Measurements from ENCODE around the gene HMX1.

HMX1 gene

DNA sequence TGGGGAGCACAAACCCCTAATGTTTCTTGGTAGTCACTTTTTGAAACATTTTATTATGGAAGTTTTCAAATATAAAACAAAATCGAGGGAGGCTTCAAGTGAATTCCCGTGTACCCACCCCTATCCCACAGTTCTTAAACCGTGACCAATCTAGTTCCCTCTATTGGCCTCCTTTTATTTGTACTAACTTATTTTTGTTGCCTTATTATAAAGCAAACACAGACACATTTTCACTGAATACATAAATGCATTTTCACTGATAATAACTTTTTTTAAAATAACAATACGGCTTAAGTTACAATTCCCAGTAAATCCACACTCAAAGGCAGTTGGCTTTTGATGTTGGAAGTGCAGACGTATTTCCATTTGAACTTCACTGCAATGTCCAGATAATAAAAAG, 9.3 kb downstream of the HMX1 start:
- Histone ChIP-seq H3K27me3 (replicated peaks) (peaks cover 97% of the 10 kb centered on the region), H3K27ac (no peak overlapping the region), H3K36me3 (replicated peaks) (no peaks in the 10 kb centered on the region), H3K4me3 (ENCODE audit: low read depth, low read length) (no peak overlapping the region)
- no peak for DNase-seq
- in situ Hi-C loops (cut with HindIII; ENCODE audit: low pct_ligation_motif_present, low sequenced_read_pairs) = no loop called here
- TF ChIP-seq, protein P1, sequence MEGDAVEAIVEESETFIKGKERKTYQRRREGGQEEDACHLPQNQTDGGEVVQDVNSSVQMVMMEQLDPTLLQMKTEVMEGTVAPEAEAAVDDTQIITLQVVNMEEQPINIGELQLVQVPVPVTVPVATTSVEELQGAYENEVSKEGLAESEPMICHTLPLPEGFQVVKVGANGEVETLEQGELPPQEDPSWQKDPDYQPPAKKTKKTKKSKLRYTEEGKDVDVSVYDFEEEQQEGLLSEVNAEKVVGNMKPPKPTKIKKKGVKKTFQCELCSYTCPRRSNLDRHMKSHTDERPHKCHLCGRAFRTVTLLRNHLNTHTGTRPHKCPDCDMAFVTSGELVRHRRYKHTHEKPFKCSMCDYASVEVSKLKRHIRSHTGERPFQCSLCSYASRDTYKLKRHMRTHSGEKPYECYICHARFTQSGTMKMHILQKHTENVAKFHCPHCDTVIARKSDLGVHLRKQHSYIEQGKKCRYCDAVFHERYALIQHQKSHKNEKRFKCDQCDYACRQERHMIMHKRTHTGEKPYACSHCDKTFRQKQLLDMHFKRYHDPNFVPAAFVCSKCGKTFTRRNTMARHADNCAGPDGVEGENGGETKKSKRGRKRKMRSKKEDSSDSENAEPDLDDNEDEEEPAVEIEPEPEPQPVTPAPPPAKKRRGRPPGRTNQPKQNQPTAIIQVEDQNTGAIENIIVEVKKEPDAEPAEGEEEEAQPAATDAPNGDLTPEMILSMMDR (IDR thresholded peaks at IDR 0.05; ENCODE audit: low read depth, low read length, missing control alignments) = no peak

- Histone ChIP-seq H3K27ac (no peak overlapping the region), H3K4me3 (ENCODE audit: low read depth, low read length) (no peak overlapping the region), H3K36me3 (replicated peaks) (no peaks in the 10 kb centered on the region), H3K27me3 (replicated peaks) (peaks cover 97% of the 10 kb centered on the region)
- in situ Hi-C loops (cut with HindIII; ENCODE audit: low pct_ligation_motif_present, low sequenced_read_pairs) = no loop called here
- DNase-seq = no peak
- TF ChIP-seq, protein P1 (IDR thresholded peaks at IDR 0.05; ENCODE audit: low read depth, low read length, missing control alignments) = no peak
Observed at GRCh38 chr4:8861576-8862295, 9.9 kb downstream of the HMX1 start.

- no peak overlapping the region for H3K27ac ChIP-seq
- TF ChIP-seq, protein P1 (IDR thresholded peaks at IDR 0.05; ENCODE audit: low read depth, low read length, missing control alignments) = no peak
- in situ Hi-C loops (cut with HindIII; ENCODE audit: low pct_ligation_motif_present, low sequenced_read_pairs) = no loop called here
- peaks cover 97% of the 10 kb centered on the region for H3K27me3 ChIP-seq (replicated peaks)
- DNase-seq = no peak
- H3K36me3 ChIP-seq (replicated peaks) = no peaks in the 10 kb centered on the region
- no peak overlapping the region for H3K4me3 ChIP-seq (ENCODE audit: low read depth, low read length)
Observed at GRCh38 chr4:8860892-8861575, 10.6 kb downstream of the HMX1 start.

DNA sequence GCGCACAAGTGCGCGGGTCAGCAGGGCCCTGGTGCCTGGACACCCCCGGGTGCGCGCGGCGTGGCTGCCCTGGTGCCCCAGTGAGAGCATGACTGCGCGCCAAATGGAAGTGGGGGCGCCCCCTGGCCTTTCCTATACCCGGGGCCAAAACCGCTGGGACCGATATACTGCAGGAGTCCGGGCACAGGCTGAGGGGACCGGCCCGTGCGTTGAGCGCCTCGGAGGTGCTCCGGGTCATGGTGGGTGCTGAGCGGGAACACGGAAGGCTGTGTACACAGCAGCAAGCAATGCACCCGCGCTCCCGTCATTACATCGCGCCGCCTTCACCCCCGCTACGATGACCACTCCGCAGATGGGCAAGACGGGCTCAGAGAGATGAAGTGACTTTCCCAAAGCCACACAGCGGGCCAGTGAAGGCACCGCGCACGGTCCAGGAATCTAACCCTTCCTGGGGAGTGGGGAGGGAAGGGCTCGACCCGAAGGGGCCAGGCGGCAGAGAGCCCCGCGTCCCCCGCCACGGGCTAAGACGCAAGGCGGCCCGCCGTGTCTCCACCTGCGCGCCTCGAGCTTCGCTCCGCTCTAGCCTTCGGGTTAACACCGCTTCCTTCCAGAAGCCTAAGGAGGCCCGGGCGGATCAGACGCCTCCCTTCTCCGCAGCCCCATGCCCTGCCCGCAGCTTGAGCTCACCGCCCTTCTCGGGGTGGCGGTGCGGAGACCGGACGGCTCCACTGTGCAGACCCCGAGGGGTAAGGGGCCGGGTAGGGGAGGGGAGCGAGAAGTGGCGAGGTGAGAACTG, 11.3 kb downstream of the HMX1 start:
- TF ChIP-seq, protein P1 (IDR thresholded peaks at IDR 0.05; ENCODE audit: low read depth, low read length, missing control alignments) = no peak
- in situ Hi-C loops (cut with HindIII; ENCODE audit: low pct_ligation_motif_present, low sequenced_read_pairs) = no loop called here
- no peak overlapping the region for H3K27ac ChIP-seq
- peaks cover 98% of the 10 kb centered on the region for H3K27me3 ChIP-seq (replicated peaks)
- no peak overlapping the region for H3K4me3 ChIP-seq (ENCODE audit: low read depth, low read length)
- DNase-seq = no peak
- H3K36me3 ChIP-seq (replicated peaks) = no peaks in the 10 kb centered on the region

DNA sequence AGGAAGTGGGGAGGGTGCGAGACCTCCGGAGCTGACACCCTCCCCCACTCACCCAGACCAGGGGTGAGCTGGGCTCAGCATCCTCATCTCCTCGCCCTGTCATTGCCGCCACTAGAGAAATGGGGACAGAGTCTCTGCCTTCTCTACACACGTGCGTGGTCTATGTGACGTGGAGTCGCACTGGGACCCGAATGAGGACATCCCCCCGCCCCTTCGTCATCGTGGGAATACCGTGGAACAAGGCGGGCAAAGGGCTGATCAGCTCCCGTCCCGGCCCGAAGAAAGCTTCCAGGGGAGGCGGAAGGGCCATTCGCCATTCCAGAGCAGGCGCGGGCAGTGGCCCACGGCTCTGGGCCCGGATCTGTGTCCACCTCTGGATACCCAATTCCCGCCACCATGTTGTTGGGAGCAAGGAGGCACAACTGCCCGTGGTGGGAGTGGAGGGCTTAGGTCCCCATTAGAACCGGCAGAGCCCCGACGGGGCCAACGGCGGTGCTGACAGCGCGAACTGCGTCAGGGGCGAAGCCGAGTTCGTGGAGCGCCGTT, 12.0 kb downstream of the HMX1 start:
- Histone ChIP-seq H3K27me3 (replicated peaks) (peaks cover 98% of the 10 kb centered on the region), H3K4me3 (ENCODE audit: low read depth, low read length) (no peak overlapping the region), H3K27ac (no peak overlapping the region), H3K36me3 (replicated peaks) (no peaks in the 10 kb centered on the region)
- in situ Hi-C loops (cut with HindIII; ENCODE audit: low pct_ligation_motif_present, low sequenced_read_pairs) = no loop called here
- TF ChIP-seq, protein P1 (IDR thresholded peaks at IDR 0.05; ENCODE audit: low read depth, low read length, missing control alignments) = no peak
- no peak for DNase-seq

Data from brain microvascular endothelial cell (primary cell).